GM20000 (cell line): Measurements from ENCODE around the gene HTT.

ENCODE experiments used
- DNase-seq: peaks from one replicate; pipeline ENCODE4 v3.0.0; 2012; ENCODE audit warnings: low spot score
- TF ChIP-seq, protein P1 (sequence below): IDR thresholded peaks from 2 replicates; pipeline ENCODE4 v1.5.1; 2012; ENCODE audit warnings: mild to moderate bottlenecking, control low read depth; ENCODE audit errors: extremely low read depth, missing control alignments

HTT gene

DNA sequence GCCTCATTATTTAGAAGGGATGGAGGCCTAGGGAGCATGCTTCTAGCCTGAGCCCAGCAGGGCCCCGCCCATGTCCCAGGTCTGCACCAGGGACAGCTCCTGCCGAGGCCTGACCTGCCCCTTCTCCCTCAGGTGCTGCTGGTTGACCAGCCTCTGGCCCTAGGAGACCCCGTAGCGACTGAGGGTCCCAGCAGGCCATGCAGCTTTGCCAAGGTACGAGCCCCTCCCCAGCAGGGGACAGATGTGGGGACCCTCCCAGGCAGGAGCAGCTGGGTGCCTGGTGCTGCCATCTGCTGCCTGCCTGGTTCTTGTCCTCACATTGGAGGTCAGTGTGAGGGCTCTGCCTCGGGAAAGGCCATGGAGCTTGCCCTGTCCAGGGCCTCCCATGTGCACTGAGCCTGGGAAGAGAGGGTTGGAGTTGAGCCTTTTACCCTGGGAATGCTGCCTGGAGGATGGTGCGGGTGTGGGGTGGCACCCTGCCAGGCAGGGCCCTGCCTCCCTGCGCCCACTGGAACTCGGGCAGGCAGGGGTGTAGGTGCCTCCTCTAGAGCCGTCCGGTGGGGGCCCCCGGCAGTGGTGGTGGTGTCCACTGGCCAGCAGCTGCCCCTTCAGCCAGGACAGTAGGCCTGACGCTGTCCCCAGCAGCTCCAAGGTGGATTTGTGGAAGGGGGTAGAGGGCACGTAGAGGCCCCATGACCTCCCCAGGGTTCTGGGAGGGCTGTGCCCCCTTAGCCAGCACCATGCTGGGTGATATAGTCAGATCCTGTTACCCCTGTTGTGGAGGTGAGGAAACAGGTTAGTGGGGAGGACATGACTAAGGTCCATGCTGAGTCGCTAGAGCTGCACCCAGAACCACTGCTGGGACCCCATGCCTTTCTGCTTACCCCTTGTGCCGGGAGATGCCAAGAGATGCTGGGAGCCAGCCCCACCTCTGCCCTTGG, 172.2 kb downstream of the HTT start:
- DNase-seq = no peak
- TF ChIP-seq, protein P1, sequence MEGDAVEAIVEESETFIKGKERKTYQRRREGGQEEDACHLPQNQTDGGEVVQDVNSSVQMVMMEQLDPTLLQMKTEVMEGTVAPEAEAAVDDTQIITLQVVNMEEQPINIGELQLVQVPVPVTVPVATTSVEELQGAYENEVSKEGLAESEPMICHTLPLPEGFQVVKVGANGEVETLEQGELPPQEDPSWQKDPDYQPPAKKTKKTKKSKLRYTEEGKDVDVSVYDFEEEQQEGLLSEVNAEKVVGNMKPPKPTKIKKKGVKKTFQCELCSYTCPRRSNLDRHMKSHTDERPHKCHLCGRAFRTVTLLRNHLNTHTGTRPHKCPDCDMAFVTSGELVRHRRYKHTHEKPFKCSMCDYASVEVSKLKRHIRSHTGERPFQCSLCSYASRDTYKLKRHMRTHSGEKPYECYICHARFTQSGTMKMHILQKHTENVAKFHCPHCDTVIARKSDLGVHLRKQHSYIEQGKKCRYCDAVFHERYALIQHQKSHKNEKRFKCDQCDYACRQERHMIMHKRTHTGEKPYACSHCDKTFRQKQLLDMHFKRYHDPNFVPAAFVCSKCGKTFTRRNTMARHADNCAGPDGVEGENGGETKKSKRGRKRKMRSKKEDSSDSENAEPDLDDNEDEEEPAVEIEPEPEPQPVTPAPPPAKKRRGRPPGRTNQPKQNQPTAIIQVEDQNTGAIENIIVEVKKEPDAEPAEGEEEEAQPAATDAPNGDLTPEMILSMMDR = no peak

DNA sequence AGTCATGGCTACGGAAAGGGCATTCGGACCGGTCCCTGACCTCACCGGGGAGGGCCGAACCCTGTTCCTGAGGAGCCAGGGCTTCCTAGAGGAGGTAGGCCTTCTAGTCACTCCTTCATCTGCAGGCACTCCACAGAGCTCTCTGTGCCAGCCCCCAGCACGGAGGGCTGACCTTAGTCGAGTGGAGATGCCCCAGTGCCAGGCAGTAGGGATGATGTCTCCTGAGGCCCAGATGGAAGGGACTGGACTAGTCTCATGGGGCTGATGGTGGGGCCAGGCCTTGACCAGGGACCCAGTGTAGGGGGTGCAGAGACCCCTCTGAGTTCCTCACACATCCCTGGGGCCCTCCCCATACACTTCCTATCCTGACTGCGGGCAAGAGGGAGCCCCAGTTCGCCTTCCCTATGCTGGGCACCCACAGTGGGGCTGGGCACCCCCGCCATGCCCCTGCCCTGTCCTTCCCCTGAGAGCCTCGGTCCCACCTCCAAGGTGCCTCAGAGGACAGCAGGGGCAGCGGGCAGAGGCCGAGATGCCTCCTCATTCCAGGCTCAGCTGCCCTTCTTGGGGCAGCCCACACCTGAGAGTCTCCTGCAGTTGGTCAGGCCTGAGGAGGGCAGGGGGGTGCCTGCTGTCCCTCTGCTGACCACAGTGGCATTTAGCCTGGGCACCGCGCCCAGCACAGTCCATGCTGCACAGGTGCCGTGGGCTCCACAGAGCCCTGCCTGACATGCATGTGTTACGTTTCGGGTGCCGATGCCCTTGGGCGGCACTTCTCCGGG, 173.1 kb downstream of the HTT start:
- no peak for DNase-seq
- TF ChIP-seq, protein P1 = no peak

GRCh38 chr4:3248178-3248480, 173.6 kb downstream of the HTT start:
- TF ChIP-seq, protein P1 = no peak

GRCh38 chr4:3248811-3249661, 174.6 kb downstream of the HTT start, which contains the start of gene MSANTD1:
MSANTD1 (plus strand) TSS chr4:3249159; CDS start chr4:3249223, 64 bp downstream.
- no peak for DNase-seq

More at GRCh38 chr4:3248178-3248480, 173.6 kb downstream of the HTT start:
- DNase-seq = no peak

GRCh38 chr4:3249711-3250437, 175.4 kb downstream of the HTT start:
- TF ChIP-seq, protein P1 = no peak
- DNase-seq = no peak

More at GRCh38 chr4:3248811-3249661, 174.6 kb downstream of the HTT start, which contains the start of gene MSANTD1:
- TF ChIP-seq, protein P1 = no peak

GRCh38 chr4:3250438-3250955, 176.0 kb downstream of the HTT start:
- DNase-seq = no peak
- TF ChIP-seq, protein P1 = no peak
